NCI-H1436 (cell line): ENCODE results near the gene DDX31.
A peak's percentile ranks its signal among the peaks of the same experiment; 100 is the strongest.

Experiments used
- DNase-seq: peaks from one replicate; lab custom pipeline; 2025; lab: John Stamatoyannopoulos, UW

Gene DDX31

DNA sequence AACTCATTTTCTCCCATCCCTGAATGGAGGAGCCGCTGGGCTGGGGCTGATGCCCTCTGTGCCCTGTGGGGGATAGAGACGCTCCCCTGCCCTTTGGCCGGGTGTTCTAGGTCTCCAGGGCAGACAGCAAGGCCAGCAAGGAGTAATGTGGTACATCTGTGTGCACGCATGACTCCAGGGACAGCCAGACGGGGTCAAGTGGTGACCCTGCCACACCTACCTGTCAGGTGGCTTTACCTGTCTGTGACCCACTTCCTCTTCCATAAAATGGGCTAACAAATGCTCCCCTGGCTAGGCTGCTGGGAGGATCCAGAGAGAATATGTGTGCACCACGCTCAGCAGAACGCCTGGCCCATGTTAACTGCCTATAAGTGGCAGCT is 122.7 kb downstream of the DDX31 start:
- DNase-seq, result no peak

GRCh38 chr9:132546148-132547051 is 123.4 kb downstream of the DDX31 start:
- DNase-seq, result peak; percentile 54

GRCh38 chr9:132545578-132545977 is 124.2 kb downstream of the DDX31 start:
- DNase-seq, result no peak

DNA sequence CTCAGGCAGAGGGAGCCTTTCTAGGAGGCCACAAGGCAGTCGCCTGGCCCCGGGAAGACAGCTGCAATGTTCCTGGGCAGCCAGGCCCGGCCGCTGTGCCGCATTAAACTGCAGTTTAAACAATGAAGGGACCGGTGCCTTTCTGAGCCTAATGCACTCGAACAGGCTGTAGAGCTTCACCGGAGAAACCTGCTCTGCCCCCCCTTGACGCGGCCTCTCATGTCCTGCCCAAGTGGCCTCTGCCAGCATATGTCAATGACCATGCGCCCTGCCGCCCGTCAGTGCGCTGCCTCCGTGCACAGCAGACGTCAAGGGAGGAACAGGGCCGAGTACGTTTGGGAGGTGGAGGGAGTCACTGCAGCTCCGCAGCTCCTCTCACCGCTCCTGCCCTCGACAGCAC is 125.8 kb downstream of the DDX31 start:
- DNase-seq, result no peak

GRCh38 chr9:132543251-132543650 is 126.5 kb downstream of the DDX31 start:
- DNase-seq, result no peak
